HG03469 (cell line): Measurements from ENCODE around the gene SMIM41.

Source experiments
- ATAC-seq: cut with Tn5 transposase; IDR thresholded peaks from one replicate; pipeline ENCODE4 v1.9.1; 2021; ENCODE audit warnings: mild to moderate bottlenecking, moderate library complexity, moderate number of reproducible peaks; ENCODE audit not compliant: unreplicated experiment

Gene SMIM41

GRCh38 chr12:52145228-52146088 is 66.0 kb downstream of the SMIM41 start:
- no peak for ATAC-seq

- no peak for ATAC-seq
Measured at GRCh38 chr12:52146089-52146821, 66.8 kb downstream of the SMIM41 start.

GRCh38 chr12:52146822-52147366 is 67.4 kb downstream of the SMIM41 start:
- no peak for ATAC-seq

GRCh38 chr12:52147367-52147963 is 68.0 kb downstream of the SMIM41 start:
- ATAC-seq: no peak

GRCh38 chr12:52147964-52148463 is 68.5 kb downstream of the SMIM41 start:
- ATAC-seq: no peak

GRCh38 chr12:52148464-52149181 is 69.1 kb downstream of the SMIM41 start:
- no peak for ATAC-seq

- ATAC-seq: no peak
Measured at GRCh38 chr12:52149182-52149641, 69.7 kb downstream of the SMIM41 start.

GRCh38 chr12:52149651-52150241 is 70.2 kb downstream of the SMIM41 start:
- ATAC-seq: no peak

- ATAC-seq: no peak
Measured at GRCh38 chr12:52151153-52151836, 71.8 kb downstream of the SMIM41 start.

GRCh38 chr12:52151837-52152783 is 72.6 kb downstream of the SMIM41 start:
- ATAC-seq: no peak

- no peak for ATAC-seq
Measured at GRCh38 chr12:52152905-52153317, 73.4 kb downstream of the SMIM41 start.

- ATAC-seq: no peak
Measured at GRCh38 chr12:52155048-52155868, 75.8 kb downstream of the SMIM41 start.

- no peak for ATAC-seq
Measured at GRCh38 chr12:52156311-52156710, 76.8 kb downstream of the SMIM41 start.

- ATAC-seq: no peak
Measured at GRCh38 chr12:52156757-52157565, 77.5 kb downstream of the SMIM41 start.

- ATAC-seq: no peak
Measured at GRCh38 chr12:52157566-52158150, 78.2 kb downstream of the SMIM41 start.
